ENCODE results near the gene ADRM1. TPM values are rescaled to one million over a fixed set of nuclear protein-coding genes. Genes with fewer than 3 reads are reported as not detected.

Gene ADRM1
- total RNA-seq, 1 donor from 2014 or later: 188 TPM

- no peak for DNase-seq (ENCODE audit: low spot score)
- intact Hi-C loops (cut with micrococcal nuclease): loop anchor here (1.0 kb wide), 1 partner anchor 17 kb away; no protein-coding TSS in a partner anchor
- H3K4me1 Mint-ChIP-seq (ENCODE audit: low read depth): no peaks in the 10 kb centered on the region
- H3K9me3 Mint-ChIP-seq: no peaks in the 10 kb centered on the region
- no peak overlapping the region for H3K27ac Mint-ChIP-seq
- H3K36me3 Mint-ChIP-seq (ENCODE audit: low read depth): no peaks in the 10 kb centered on the region
- H3K27me3 Mint-ChIP-seq (ENCODE audit: insufficient read depth): no peaks in the 10 kb centered on the region
- no peak overlapping the region for H3K4me3 Mint-ChIP-seq
Measured at GRCh38 chr20:62320581-62321354, 18.0 kb downstream of the ADRM1 start.

GRCh38 chr20:62321521-62321948 is 18.7 kb downstream of the ADRM1 start:
- Mint-ChIP-seq H3K4me3 (no peak overlapping the region), H3K27ac (no peak overlapping the region), H3K9me3 (no peaks in the 10 kb centered on the region), H3K27me3 (ENCODE audit: insufficient read depth) (no peaks in the 10 kb centered on the region), H3K4me1 (ENCODE audit: low read depth) (no peaks in the 10 kb centered on the region), H3K36me3 (ENCODE audit: low read depth) (no peaks in the 10 kb centered on the region)
- no peak for DNase-seq (ENCODE audit: low spot score)
- intact Hi-C loops (cut with micrococcal nuclease): loop anchor here (1.0 kb wide), 1 partner anchor 18 kb away; no protein-coding TSS in a partner anchor

- DNase-seq (ENCODE audit: low spot score): no peak
- intact Hi-C loops (cut with micrococcal nuclease): loop anchor here (1.0 kb wide), 1 partner anchor 19 kb away; no protein-coding TSS in a partner anchor
- H3K27ac Mint-ChIP-seq: no peak overlapping the region
- no peaks in the 10 kb centered on the region for H3K27me3 Mint-ChIP-seq (ENCODE audit: insufficient read depth)
- H3K4me3 Mint-ChIP-seq: no peak overlapping the region
- no peaks in the 10 kb centered on the region for H3K36me3 Mint-ChIP-seq (ENCODE audit: low read depth)
- no peaks in the 10 kb centered on the region for H3K4me1 Mint-ChIP-seq (ENCODE audit: low read depth)
- no peaks in the 10 kb centered on the region for H3K9me3 Mint-ChIP-seq
Measured at GRCh38 chr20:62321975-62322374, 19.2 kb downstream of the ADRM1 start.

- intact Hi-C loops (cut with micrococcal nuclease): no loop called here
- Mint-ChIP-seq H3K36me3 (ENCODE audit: low read depth) (no peaks in the 10 kb centered on the region), H3K4me3 (no peak overlapping the region), H3K4me1 (ENCODE audit: low read depth) (no peaks in the 10 kb centered on the region), H3K9me3 (no peaks in the 10 kb centered on the region), H3K27me3 (ENCODE audit: insufficient read depth) (no peaks in the 10 kb centered on the region), H3K27ac (no peak overlapping the region)
- no peak for DNase-seq (ENCODE audit: low spot score)
Measured at GRCh38 chr20:62322492-62323041, 19.8 kb downstream of the ADRM1 start.

GRCh38 chr20:62323146-62323979 is 20.6 kb downstream of the ADRM1 start:
- no peaks in the 10 kb centered on the region for H3K36me3 Mint-ChIP-seq (ENCODE audit: low read depth)
- H3K4me3 Mint-ChIP-seq: no peak overlapping the region
- intact Hi-C loops (cut with micrococcal nuclease): no loop called here
- no peaks in the 10 kb centered on the region for H3K9me3 Mint-ChIP-seq
- DNase-seq (ENCODE audit: low spot score): no peak
- H3K27me3 Mint-ChIP-seq (ENCODE audit: insufficient read depth): no peaks in the 10 kb centered on the region
- H3K27ac Mint-ChIP-seq: no peak overlapping the region
- H3K4me1 Mint-ChIP-seq (ENCODE audit: low read depth): no peaks in the 10 kb centered on the region

- H3K4me1 Mint-ChIP-seq (ENCODE audit: low read depth): no peaks in the 10 kb centered on the region
- no peaks in the 10 kb centered on the region for H3K9me3 Mint-ChIP-seq
- no peak overlapping the region for H3K4me3 Mint-ChIP-seq
- H3K36me3 Mint-ChIP-seq (ENCODE audit: low read depth): no peaks in the 10 kb centered on the region
- no peaks in the 10 kb centered on the region for H3K27me3 Mint-ChIP-seq (ENCODE audit: insufficient read depth)
- no peak overlapping the region for H3K27ac Mint-ChIP-seq
- intact Hi-C loops (cut with micrococcal nuclease): no loop called here
- no peak for DNase-seq (ENCODE audit: low spot score)
Measured at GRCh38 chr20:62323980-62324906, 21.4 kb downstream of the ADRM1 start.

- no peaks in the 10 kb centered on the region for H3K9me3 Mint-ChIP-seq
- H3K36me3 Mint-ChIP-seq (ENCODE audit: low read depth): no peaks in the 10 kb centered on the region
- no peak overlapping the region for H3K4me3 Mint-ChIP-seq
- H3K27ac Mint-ChIP-seq: no peak overlapping the region
- H3K4me1 Mint-ChIP-seq (ENCODE audit: low read depth): no peaks in the 10 kb centered on the region
- DNase-seq (ENCODE audit: low spot score): no peak
- intact Hi-C loops (cut with micrococcal nuclease): no loop called here
- H3K27me3 Mint-ChIP-seq (ENCODE audit: insufficient read depth): no peaks in the 10 kb centered on the region
Measured at GRCh38 chr20:62325172-62325905, 22.5 kb downstream of the ADRM1 start.

GRCh38 chr20:62326559-62326958 is 23.8 kb downstream of the ADRM1 start:
- Mint-ChIP-seq H3K27ac (no peak overlapping the region), H3K4me3 (no peak overlapping the region), H3K4me1 (ENCODE audit: low read depth) (no peaks in the 10 kb centered on the region), H3K27me3 (ENCODE audit: insufficient read depth) (no peaks in the 10 kb centered on the region), H3K36me3 (ENCODE audit: low read depth) (no peaks in the 10 kb centered on the region), H3K9me3 (no peaks in the 10 kb centered on the region)
- intact Hi-C loops (cut with micrococcal nuclease): no loop called here
- DNase-seq (ENCODE audit: low spot score): no peak

- intact Hi-C loops (cut with micrococcal nuclease): no loop called here
- no peaks in the 10 kb centered on the region for H3K9me3 Mint-ChIP-seq
- no peak overlapping the region for H3K4me3 Mint-ChIP-seq
- no peak overlapping the region for H3K27ac Mint-ChIP-seq
- H3K27me3 Mint-ChIP-seq (ENCODE audit: insufficient read depth): no peaks in the 10 kb centered on the region
- no peaks in the 10 kb centered on the region for H3K36me3 Mint-ChIP-seq (ENCODE audit: low read depth)
- H3K4me1 Mint-ChIP-seq (ENCODE audit: low read depth): no peaks in the 10 kb centered on the region
- no peak for DNase-seq (ENCODE audit: low spot score)
Measured at GRCh38 chr20:62326959-62327725, 24.3 kb downstream of the ADRM1 start.

GRCh38 chr20:62327726-62328495 is 25.1 kb downstream of the ADRM1 start:
- no peak overlapping the region for H3K4me3 Mint-ChIP-seq
- no peak for DNase-seq (ENCODE audit: low spot score)
- no peaks in the 10 kb centered on the region for H3K27me3 Mint-ChIP-seq (ENCODE audit: insufficient read depth)
- no peaks in the 10 kb centered on the region for H3K4me1 Mint-ChIP-seq (ENCODE audit: low read depth)
- no peaks in the 10 kb centered on the region for H3K9me3 Mint-ChIP-seq
- H3K36me3 Mint-ChIP-seq (ENCODE audit: low read depth): no peaks in the 10 kb centered on the region
- no peak overlapping the region for H3K27ac Mint-ChIP-seq
- intact Hi-C loops (cut with micrococcal nuclease): no loop called here
